Gastroesophageal sphincter (tissue), 3 donors: ENCODE results near the gene TIAL1.

ENCODE experiments used
- CTCF ChIP-seq, 4 experiments: fragments of 200-600 bp in 2 of 4; fragments of 450-650 bp in 2 of 4; sonication (generic) in 1 of 4; IDR thresholded peaks; one replicate each; pipeline ENCODE4 v1.5.1; 2017 to 2019; ENCODE audit warnings: antibody characterized with exemption in 4 of 4, mild to moderate bottlenecking in 2 of 4, moderate library complexity in 2 of 4
- EP300 ChIP-seq: sonication (generic); formaldehyde crosslinking; IDR thresholded peaks from one replicate; pipeline ENCODE4 v1.6.1; 2017; ENCODE audit warnings: antibody characterized with exemption, mild to moderate bottlenecking
- POLR2A ChIP-seq, 2 donors: fragments of 450-650 bp; IDR thresholded peaks; one replicate each; pipeline ENCODE4 v1.6.1; 2017; ENCODE audit warnings: antibody characterized with exemption in 2 of 2, mild to moderate bottlenecking in 2 of 2, moderate library complexity in 1 of 2
- POLR2AphosphoS5 ChIP-seq: sonication (generic); formaldehyde crosslinking; IDR thresholded peaks from one replicate; pipeline ENCODE4 v1.6.1; 2017; ENCODE audit warnings: antibody characterized with exemption

GRCh38 chr10:119625570-119626280 is 29.0 kb upstream of the TIAL1 start:
- TF ChIP-seq POLR2A (IDR thresholded peaks at IDR 0.05) (no peak), EP300 (no peak), POLR2AphosphoS5 (no peak), CTCF (IDR thresholded peaks at IDR 0.05) (no peak)
